Vagina (tissue), 2 donors: Measurements from ENCODE around the gene BEAN1. TPM values are rescaled to one million over a fixed set of nuclear protein-coding genes. Genes with fewer than 3 reads are reported as not detected.
A peak's percentile ranks its signal among the peaks of the same experiment; 100 is the strongest.

Source experiments
- DNase-seq, 2 donors: peaks; one replicate each; pipeline ENCODE4 v3.0.0-alpha.2; 2017; ENCODE audit errors: extremely low spot score in 2 of 2
- H3K27ac ChIP-seq: fragments of 200-600 bp; sonication (generic); one replicate; pipeline ENCODE4 v1.5.1; 2019
- H3K27me3 ChIP-seq: fragments of 200-600 bp; sonication (generic); one replicate; pipeline ENCODE4 v1.5.1; 2019
- H3K36me3 ChIP-seq, 2 donors: fragments of 200-600 bp; sonication (generic); one replicate each; pipeline ENCODE4 v1.5.1; 2017 to 2019
- H3K4me1 ChIP-seq: fragments of 200-600 bp; sonication (generic); one replicate; pipeline ENCODE4 v1.5.1; 2019
- H3K4me3 ChIP-seq, 2 donors: fragments of 200-600 bp; sonication (generic); 1 replicate in 1 of 2; 2 replicates in 1 of 2; pipeline ENCODE4 v1.5.1; 2016 to 2019
- H3K9me3 ChIP-seq: fragments of 200-600 bp; sonication (generic); one replicate; pipeline ENCODE4 v1.5.1; 2019
- POLR2A ChIP-seq, 2 donors: fragments of 450-650 bp; IDR thresholded peaks; one replicate each; pipeline ENCODE4 v1.6.1; 2017; ENCODE audit warnings: antibody characterized with exemption in 2 of 2, mild to moderate bottlenecking in 2 of 2, moderate library complexity in 2 of 2
- POLR2AphosphoS5 ChIP-seq, 2 donors: sonication (generic); formaldehyde crosslinking; IDR thresholded peaks; one replicate each; pipeline ENCODE4 v1.9.0; 2017; ENCODE audit warnings: antibody characterized with exemption in 2 of 2, mild to moderate bottlenecking in 2 of 2, low read depth in 1 of 2; ENCODE audit not compliant: insufficient read depth in 1 of 2
- intact Hi-C: fragments of 100-400 bp; cut with DNase I; formaldehyde crosslinking; loops from one replicate; pipeline ENCODE4 v1.15.1; 2023
- total RNA-seq: library from RNA; depleted of rRNA; stranded (reverse); fragments of >200 nt; gene quantifications from one replicate; pipeline ENCODE4 v1.2.3, GENCODE V29; 2016
- TF ChIP-seq, protein P1 (sequence below), 3 experiments: fragments of 450-650 bp in 2 of 3; fragments of 200-600 bp in 1 of 3; sonication (generic) in 1 of 3; IDR thresholded peaks; one replicate each; pipeline ENCODE4 v1.5.1; 2017 to 2019; ENCODE audit warnings: antibody characterized with exemption in 3 of 3, mild to moderate bottlenecking in 2 of 3, moderate library complexity in 2 of 3

The BEAN1 gene
- total RNA-seq, 1 donor from 2014 or later: not detected

DNA sequence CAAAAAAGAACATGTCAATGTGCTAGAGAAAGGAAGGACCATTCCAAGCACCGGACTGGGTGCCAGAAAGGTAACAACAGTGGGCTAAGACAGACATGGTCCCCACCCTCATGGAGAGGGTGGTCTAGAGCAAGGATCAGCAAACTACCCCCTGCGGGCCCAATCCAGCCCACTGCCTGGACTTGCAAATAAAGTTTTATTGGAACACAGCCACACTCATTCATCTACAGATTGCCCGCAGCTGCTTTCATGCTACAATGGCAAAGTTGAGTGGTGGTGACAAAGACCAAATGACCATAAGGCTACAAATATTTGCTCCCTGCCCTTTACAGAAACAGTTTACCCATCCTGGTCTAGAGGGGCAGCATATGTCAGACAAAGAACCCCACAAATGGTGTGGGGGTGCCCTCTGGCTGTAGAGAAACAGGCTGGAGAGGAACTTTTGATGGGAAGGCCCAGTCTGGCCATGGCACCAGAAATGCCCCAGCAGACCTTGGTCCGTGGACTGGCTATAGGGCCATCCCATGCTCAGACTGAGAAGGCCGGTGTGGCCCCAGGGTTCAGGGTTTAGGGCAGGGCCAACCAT lies 45.4 kb upstream of the BEAN1 start:
- TF ChIP-seq, protein P1, sequence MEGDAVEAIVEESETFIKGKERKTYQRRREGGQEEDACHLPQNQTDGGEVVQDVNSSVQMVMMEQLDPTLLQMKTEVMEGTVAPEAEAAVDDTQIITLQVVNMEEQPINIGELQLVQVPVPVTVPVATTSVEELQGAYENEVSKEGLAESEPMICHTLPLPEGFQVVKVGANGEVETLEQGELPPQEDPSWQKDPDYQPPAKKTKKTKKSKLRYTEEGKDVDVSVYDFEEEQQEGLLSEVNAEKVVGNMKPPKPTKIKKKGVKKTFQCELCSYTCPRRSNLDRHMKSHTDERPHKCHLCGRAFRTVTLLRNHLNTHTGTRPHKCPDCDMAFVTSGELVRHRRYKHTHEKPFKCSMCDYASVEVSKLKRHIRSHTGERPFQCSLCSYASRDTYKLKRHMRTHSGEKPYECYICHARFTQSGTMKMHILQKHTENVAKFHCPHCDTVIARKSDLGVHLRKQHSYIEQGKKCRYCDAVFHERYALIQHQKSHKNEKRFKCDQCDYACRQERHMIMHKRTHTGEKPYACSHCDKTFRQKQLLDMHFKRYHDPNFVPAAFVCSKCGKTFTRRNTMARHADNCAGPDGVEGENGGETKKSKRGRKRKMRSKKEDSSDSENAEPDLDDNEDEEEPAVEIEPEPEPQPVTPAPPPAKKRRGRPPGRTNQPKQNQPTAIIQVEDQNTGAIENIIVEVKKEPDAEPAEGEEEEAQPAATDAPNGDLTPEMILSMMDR (IDR thresholded peaks at IDR 0.05): no peak
- TF ChIP-seq POLR2AphosphoS5 (IDR thresholded peaks at IDR 0.05; ENCODE audit: insufficient read depth in 1 of 2, low read depth in 1 of 2) (no peak), POLR2A (IDR thresholded peaks at IDR 0.05) (no peak)
- peaks cover 7% of the 10 kb centered on the region for H3K4me1 ChIP-seq
- H3K9me3 ChIP-seq: no peaks in the 10 kb centered on the region
- H3K27ac ChIP-seq: no peak overlapping the region
- DNase-seq: no peak
- no peaks in the 10 kb centered on the region for H3K27me3 ChIP-seq
- intact Hi-C loops: no loop called here
- H3K36me3 ChIP-seq: no peaks in the 10 kb centered on the region
- no peak overlapping the region for H3K4me3 ChIP-seq

GRCh38 chr16:66382171-66382965 lies 44.7 kb upstream of the BEAN1 start:
- Histone ChIP-seq H3K27me3 (no peaks in the 10 kb centered on the region), H3K4me3 (no peak overlapping the region), H3K36me3 (no peaks in the 10 kb centered on the region), H3K27ac (no peak overlapping the region), H3K9me3 (no peaks in the 10 kb centered on the region), H3K4me1 (peaks cover 7% of the 10 kb centered on the region)
- no peak for DNase-seq
- peak in 1 of 2 donors; percentile 32 for TF ChIP-seq POLR2AphosphoS5 (IDR thresholded peaks at IDR 0.05; ENCODE audit: insufficient read depth in 1 of 2, low read depth in 1 of 2)
- TF ChIP-seq, protein P1 (IDR thresholded peaks at IDR 0.05): no peak
- intact Hi-C loops: no loop called here

DNA sequence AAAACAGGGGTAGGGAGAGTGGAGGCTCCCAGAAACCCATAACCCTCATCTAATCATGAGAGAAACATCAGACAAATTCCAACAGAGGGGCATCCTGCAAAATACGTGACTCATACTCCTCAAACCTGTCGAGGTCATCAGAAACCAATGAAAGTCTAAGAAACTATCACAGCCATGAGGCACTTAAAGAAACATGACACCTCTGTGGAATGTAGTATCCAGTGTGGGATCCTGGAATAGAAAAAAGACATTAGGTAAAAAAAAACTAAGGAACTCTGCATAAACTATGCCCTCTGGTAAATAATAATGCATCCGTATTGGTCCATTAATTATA lies 44.2 kb upstream of the BEAN1 start:
- intact Hi-C loops: no loop called here
- peaks cover 7% of the 10 kb centered on the region for H3K4me1 ChIP-seq
- no peaks in the 10 kb centered on the region for H3K36me3 ChIP-seq
- no peak overlapping the region for H3K4me3 ChIP-seq
- DNase-seq: no peak
- no peaks in the 10 kb centered on the region for H3K27me3 ChIP-seq
- no peak overlapping the region for H3K27ac ChIP-seq
- H3K9me3 ChIP-seq: no peaks in the 10 kb centered on the region
- TF ChIP-seq, protein P1 (IDR thresholded peaks at IDR 0.05): no peak
- no peak for TF ChIP-seq POLR2A (IDR thresholded peaks at IDR 0.05)

DNA sequence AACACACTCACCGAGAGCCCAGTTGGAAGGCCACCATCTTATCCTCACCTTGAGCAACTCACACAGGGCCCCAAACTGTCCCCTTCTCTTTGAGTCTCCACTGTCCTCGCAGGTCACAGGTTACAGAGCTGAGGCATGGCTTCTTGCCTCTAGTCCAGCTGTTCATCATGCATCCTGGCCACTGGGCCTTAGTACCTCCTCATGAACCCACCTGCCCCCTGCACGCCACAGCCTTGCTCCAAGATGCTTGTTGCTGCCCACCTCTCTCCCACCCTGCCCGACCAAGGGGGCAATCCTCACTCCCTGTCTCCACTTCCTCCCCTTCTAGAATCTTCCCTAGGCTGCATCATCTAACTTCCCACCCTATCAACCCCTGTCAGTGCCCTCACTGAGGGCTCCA lies 43.5 kb upstream of the BEAN1 start:
- no peak overlapping the region for H3K4me3 ChIP-seq
- TF ChIP-seq, protein P1 (IDR thresholded peaks at IDR 0.05): no peak
- no peak for TF ChIP-seq POLR2AphosphoS5 (IDR thresholded peaks at IDR 0.05; ENCODE audit: insufficient read depth in 1 of 2, low read depth in 1 of 2)
- no peak for TF ChIP-seq POLR2A (IDR thresholded peaks at IDR 0.05)
- H3K27ac ChIP-seq: no peak overlapping the region
- no peaks in the 10 kb centered on the region for H3K36me3 ChIP-seq
- H3K9me3 ChIP-seq: no peaks in the 10 kb centered on the region
- no peaks in the 10 kb centered on the region for H3K27me3 ChIP-seq
- no peak for DNase-seq
- peaks cover 7% of the 10 kb centered on the region for H3K4me1 ChIP-seq
- intact Hi-C loops: no loop called here

- no peak overlapping the region for H3K4me3 ChIP-seq
- H3K4me1 ChIP-seq: peaks cover 7% of the 10 kb centered on the region
- no peaks in the 10 kb centered on the region for H3K9me3 ChIP-seq
- intact Hi-C loops: no loop called here
- TF ChIP-seq POLR2AphosphoS5 (IDR thresholded peaks at IDR 0.05; ENCODE audit: insufficient read depth in 1 of 2, low read depth in 1 of 2) (no peak), POLR2A (IDR thresholded peaks at IDR 0.05) (no peak)
- TF ChIP-seq, protein P1 (IDR thresholded peaks at IDR 0.05): no peak
- no peak for DNase-seq
- H3K27me3 ChIP-seq: no peaks in the 10 kb centered on the region
- no peaks in the 10 kb centered on the region for H3K36me3 ChIP-seq
- H3K27ac ChIP-seq: no peak overlapping the region
These were observed 41.7 kb upstream of the BEAN1 start for GRCh38 chr16:66385415-66385814.
